ENCODE measurements around the gene CAPN5. TPM values are rescaled to one million over a fixed set of nuclear protein-coding genes. Genes with fewer than 3 reads are reported as not detected.

The CAPN5 gene
- total and polyA plus RNA-seq, 2 of the 8 experiments (the other 6 are each of a cell fraction or from before 2014, with no cell fraction given): 21.5 to 22.4 TPM

- TF ChIP-seq CHD7 (IDR thresholded peaks at IDR 0.05; ENCODE audit: insufficient replicate concordance, low read length) (no peak), SIX5 (IDR thresholded peaks at IDR 0.05; ENCODE audit: low read depth, low read length) (no peak), SAP30 (IDR thresholded peaks at IDR 0.05; ENCODE audit: insufficient read depth, insufficient replicate concordance, low read length) (no peak), TCF12 (IDR thresholded peaks at IDR 0.05; ENCODE audit: low read depth, low read length) (no peak)
Measured at GRCh38 chr11:77107950-77108349, 41.2 kb downstream of the CAPN5 start (continued).
